HG03442 (cell line): Measurements from ENCODE around the gene GPR85.
"Not testable (repeated sequence)": the region's sequence is repeated elsewhere in the genome, so short reads cannot be mapped to it uniquely, and the experiment has no call there.

Experiments used
- ATAC-seq: cut with Tn5 transposase; IDR thresholded peaks from one replicate; pipeline ENCODE4 v1.9.1; 2021; ENCODE audit warnings: mild to moderate bottlenecking, moderate library complexity; ENCODE audit not compliant: unreplicated experiment

Gene GPR85, protein sequence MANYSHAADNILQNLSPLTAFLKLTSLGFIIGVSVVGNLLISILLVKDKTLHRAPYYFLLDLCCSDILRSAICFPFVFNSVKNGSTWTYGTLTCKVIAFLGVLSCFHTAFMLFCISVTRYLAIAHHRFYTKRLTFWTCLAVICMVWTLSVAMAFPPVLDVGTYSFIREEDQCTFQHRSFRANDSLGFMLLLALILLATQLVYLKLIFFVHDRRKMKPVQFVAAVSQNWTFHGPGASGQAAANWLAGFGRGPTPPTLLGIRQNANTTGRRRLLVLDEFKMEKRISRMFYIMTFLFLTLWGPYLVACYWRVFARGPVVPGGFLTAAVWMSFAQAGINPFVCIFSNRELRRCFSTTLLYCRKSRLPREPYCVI

DNA sequence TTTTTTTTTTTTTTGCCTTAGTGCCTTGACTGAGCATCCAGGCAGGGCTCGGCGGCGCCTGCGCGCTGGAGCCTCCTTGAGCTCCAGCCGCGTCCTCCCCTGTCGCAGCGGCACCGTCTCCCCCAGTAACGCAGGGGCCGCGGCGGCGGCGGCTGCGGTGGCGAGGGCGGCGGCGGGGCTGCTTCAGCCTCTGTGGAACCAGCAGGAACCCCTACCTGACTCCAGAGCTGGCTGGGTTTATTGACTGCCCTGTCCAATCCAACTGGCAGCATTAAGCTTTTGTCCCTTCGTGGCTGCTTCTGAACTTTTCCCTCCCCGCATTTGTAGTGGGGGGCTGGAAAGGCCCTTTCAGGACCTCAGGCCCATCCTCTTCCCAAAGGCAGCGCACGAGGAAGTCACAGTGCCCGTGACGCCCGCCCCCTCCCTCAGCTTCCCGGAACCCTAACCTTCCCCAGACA, at the start of gene GPR85:
Gene GPR85, minus strand, starts transcription at position 397 of the 458 bp plus-strand sequence. CDS start 2,106 bp downstream, outside the sequence.
- peak; percentile 62 for ATAC-seq

DNA sequence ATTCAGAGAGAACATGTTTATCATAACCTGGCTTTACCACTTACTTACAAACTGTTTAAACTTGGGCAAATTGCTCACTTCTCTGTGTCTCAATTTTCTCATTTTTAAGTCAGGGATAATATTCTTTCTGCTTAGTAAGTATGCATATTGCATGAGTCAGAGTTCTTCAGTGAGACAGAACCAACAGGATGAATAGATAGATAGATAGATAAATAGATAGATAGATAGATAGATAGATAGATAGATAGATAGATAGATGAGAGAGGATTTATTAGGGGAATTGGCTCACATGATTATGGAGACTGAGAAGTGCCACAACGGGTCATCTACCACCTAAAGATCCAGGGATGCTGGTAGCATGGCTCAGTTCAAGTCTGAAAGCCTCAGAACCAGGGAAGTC, 47.4 kb upstream of the GPR85 start:
- ATAC-seq: no peak

DNA sequence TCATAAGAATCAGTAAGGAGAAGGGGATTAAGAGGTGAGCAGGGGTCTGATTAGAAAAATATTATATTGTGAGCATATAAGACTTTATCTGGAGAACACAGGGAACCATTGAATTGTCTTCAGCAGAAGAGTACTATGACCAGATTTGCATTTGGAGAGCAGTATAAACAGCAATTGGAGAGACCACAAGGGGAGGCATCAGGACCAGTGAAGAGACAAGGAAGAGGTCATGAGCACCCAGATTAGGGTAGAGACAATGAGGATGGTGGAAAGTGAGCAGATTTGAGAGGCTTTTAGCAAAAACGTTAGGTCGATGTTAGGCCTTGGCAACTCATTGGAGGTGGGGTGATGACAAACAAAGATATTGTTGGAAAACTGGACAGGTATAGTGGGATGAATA, 44.7 kb upstream of the GPR85 start:
- ATAC-seq: no peak

DNA sequence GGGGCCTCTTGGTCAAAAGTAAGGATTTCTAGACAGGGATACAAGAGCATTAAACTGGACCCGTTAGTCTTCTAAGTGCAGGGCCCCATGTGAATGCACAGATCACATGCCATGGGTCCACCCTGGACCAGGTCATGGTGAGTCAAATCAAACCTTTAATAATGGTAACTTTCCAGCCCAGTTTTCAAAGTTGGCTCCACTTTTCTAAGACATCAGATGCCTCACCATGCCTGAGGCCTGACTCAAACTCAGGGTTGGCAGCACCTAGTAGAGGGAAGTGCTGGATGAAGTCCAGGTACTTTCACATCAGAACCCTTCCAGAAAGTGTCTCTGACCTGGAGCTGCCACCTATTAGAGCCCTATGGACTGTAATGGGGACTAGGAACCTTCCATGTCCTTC, 41.4 kb upstream of the GPR85 start:
- ATAC-seq: no peak

DNA sequence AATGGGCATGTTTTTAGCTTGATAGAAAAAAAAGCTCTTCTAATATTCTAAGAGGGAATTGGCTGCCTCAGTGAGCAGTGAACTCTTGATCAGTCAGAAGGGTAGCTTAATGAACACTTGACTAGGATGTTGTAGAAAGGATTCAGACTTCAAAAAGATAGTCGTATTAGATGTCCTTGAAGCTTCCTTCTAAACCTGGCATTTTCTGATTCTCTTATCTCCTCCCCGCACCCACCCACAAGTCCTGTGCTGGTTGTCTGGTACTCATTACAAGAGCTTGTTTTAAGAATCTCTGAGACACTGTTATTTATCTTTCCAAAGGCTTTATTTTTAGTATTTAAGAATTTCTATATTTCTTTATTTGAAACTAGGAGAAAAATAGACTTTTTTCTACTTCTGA, 39.1 kb upstream of the GPR85 start:
- ATAC-seq: no peak

DNA sequence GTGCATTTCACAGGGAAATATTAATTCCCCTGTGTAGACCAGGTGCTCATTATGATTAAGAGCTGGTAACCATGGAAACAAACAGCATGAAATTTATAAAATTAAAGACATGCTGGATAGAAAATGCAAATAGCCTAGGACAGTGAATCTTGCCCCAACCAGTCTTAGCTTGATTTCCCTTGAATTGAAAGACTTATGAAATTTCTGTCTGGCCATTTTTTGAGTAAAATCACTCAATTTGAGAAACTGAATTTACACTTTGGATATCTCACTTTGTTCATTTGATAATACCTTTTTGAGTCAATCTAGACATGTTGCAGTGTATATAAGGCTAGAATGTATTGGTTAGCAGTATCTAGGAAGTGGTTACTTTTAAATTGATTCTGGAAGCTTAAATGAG, 36.1 kb upstream of the GPR85 start:
- ATAC-seq: no peak

DNA sequence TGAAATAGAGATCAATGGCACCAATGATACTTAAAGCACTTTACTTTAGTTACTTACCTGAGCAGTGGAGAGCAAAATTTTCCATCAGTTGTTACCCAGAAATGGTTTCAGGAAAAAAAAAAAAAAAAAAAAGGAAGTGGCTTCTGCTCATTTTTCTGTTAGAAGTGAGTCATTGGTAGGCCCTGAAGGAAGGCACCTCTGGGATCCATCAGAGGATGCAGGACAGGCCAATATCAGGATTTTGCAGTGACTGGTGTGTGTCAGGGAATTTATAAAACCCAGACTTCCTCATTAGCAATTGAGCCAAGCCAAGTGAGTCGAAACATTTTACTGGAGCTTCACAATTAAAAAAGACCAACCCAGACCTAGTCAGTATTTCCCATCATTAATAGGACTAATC, 34.0 kb upstream of the GPR85 start:
- no peak for ATAC-seq

DNA sequence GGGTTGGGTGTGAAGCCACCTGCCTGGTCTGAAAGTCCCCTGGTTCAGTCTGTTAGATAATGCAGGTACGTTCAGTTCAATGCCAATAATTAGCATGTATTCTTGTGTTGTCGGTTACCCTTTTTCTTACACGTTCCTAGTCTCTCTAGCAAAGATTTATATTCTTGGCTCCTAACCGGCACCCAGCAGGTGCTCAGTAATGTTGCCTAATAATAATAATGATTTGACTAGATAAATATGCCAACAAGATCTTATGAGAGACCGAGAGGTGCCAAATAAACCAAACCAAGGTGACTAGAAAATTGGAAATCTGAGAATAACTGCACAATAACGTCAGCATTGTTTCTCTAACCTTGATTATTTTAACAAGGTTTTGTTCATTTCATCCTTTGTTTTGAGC, 32.8 kb upstream of the GPR85 start:
- ATAC-seq: no peak

DNA sequence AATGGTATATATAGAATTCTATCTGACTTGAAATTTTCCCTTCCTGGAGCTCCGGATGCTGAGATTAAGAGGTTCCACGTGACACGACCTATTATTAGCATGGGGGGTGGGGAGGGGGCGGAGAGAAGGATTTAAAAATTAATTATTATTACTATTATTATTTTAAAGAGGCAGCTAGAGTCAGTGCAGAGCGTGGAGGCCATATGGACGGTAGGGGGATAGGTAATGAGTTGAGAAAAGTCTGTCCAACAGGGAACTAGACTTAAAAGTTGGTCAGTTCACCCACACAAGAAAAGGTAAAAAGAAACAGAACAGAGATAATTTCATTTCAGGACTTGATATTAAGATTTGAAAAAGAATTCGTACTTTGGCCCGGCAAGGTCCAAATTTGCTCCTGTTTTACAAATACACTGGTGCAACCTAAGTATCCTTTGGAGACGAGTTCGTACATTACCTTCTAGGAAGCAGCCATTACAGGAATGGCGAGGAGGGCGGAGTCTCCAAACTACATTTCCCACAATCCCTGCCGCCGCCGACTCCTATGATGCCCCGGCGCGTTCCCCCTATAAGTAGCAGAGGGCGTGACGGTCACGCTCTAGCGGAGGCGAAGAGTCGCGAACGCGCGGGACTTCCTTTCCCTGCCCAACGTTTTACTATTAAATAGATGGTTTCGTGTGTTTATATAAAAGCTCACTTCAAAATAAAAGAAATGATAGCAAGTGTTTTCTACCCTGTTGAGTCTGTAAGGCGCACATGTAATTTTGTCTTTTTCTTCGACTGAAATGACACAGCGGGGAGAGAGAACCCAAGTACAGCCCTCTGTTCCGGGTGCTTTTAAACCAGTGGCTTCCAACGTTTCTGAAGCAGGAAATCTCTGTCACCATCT, 31.7 kb upstream of the GPR85 start, which contains the start of gene SMIM30:
Gene SMIM30, minus strand, starts transcription at position 481 of the 886 bp plus-strand sequence. CDS start 976 bp downstream, outside the sequence.
- ATAC-seq: peak; percentile 100

DNA sequence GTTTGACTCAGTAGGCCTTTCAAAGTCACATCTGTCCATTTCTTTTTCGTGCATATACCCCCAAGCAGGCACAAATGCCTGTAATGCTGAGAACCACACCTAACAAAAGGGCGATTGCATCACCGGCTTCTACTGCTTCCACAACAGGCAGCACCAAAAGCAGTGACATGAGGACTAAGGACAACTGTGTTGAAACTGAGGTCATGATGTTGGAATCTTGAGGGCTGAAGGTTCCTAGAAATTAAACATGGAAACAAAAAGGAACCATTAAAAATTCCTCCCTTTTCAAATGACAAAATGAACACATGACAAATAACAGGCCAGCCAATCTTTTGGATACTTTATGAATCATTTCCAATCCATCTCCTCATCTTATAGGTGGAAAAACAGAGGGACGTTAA, 30.7 kb upstream of the GPR85 start:
- not testable (repeated sequence) for ATAC-seq

DNA sequence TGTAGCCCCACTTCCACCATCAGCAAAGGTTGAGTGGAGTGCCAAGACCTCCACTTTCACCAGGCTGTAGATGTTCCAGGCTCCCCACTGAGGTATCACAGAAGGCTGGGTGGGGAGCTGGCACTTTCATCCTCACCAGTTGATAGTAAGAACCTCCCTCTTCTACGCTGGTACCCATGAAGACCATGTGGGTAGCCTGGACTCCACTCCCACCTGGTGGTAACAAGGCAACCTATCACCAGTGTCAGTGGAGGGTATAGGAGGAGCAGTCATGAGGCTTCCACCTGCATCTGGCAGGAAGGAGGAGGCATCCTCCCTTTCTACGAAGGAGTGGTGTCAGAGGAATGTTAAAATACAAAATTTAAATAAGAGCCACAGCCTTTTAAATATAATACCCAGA, 27.3 kb upstream of the GPR85 start:
- no peak for ATAC-seq

DNA sequence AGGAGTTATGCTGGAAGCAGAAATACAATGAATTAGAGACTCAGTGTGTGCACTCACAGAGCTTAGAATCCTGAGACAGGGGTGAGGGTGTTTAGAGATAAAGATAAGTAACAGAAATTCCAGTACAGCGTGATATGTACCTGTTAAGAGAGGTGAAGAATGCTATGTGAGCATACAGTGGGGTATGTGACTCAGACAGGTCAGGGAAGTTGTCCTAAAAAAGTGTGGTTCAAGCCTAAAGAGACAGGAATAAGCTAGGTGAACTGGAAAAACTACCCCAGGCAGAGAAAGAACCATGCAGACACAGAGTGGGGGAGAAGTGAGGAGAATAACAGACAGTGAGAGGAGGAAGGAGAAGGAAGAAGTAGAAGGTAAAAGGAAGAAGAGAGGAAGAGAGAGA, 23.1 kb upstream of the GPR85 start:
- ATAC-seq: no peak

DNA sequence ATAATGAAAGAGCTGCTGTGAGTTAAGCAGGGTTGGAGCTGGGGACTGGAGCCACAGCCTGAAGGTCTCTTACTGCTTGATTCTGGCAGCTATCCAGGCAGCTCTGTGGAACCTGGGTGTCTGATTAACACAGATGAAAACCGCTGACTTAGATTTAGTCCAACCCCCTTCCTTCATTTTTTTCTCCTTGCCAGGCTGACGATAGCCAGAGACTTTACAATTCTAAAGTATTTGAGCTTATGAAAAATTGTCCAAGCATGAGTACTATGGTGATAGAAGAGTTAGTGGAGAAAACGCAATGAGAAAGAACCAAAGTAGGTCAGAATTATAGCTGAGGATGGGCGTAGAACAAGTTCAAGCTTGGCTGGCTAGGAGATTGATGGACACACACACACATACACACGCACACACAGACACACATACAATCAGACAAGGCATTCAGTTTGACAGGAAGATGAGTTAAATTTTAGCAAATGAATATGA, 13.5 kb upstream of the GPR85 start:
- ATAC-seq: no peak

DNA sequence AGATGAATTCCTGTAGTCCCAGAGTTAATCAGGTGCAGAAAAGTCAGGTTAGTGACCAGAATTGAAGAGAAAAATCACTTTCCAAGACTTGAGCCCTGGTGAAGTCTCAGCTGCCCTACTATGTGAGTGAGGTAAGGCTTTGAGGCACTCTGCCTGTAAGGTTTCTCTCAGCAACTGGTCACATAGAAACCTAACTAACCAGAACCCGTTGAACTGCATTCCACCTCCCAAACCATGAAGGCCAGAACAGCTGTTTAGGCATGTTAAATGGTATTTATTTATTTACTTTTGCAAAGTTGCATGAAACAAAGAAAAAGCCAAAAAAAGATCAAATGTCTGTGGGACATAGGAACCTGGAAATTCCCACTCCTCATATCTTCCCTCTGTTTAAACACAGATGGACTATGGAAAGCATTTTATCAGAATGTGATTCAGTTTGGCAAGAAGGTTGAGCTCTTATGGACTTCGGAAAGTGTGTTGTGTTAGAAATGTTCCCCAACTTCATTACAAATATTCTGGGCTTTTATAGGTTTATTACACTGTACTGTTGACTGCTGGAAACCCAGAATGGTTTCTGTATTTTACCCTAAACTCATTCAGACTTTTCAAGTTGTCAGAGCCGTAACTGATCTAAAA, 12.8 kb upstream of the GPR85 start:
- no peak for ATAC-seq

DNA sequence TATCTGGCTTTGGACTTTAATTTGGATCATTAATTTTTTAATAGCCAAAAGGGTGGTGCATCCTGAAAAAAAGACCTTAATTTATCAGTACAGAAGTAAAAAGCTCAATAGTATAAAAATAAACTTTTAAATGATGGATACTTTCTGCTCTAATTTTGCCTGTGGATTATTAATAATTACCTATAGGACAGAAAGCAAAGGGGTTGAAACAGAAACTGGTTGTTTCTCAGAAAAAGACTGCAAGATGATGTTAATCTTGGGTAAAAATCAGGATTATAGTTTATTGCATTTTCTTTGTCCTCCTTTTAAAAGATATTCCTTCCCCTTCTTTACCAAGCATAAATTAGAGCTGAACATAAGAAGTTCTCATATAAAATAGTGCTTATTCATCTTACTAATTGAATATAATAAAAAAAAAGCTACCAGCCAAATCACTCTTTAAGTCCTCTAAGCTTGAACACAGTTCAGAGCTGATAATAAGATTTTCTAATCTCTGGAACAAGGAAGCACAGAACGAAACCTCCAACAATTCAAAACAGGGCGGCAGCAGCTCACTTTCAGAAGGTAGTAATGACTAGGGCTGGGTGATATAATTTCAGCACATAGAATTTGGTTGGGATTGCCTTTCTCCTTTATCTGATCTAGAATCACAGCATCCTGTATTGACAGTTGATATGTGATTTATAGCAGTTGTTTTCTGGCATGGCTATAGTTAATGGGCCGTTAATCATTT, 8.1 kb upstream of the GPR85 start:
- ATAC-seq: no peak

DNA sequence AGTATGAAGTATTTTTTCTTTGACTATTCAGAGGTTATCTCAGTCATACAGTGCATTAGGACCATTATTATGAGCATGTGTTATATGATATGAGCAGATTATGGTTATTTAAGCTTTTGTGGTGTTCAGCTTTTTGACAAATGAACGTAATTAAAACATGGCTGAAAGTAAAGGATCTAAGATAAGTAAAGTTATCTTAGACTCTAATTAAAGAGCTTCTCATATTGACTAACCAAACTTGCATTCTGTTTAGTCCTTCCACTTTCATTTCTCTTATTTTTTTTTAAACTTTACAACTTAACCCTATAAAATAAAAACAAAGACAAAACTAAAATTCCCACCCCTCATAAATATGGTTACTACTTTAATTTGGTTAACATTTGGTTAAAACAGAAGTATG, 6.9 kb upstream of the GPR85 start:
- no peak for ATAC-seq

DNA sequence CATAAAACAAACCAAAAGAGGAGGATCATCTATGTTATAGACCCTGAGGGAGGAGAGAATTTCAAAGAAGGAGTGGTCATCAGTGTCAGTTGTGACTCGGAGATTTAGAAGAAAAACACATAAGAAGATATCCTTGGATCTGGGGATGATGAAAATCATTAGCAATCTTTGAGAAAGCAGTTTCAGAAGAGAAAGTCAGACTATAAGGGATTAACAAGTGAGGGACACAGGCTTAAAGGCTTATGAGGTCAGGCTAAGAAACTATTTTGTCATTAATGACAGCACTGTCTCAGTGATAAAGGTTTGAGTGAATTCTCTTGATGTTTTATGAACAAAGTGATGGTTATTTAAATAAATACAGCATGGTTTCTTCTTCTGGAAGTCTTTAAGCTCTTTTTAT, 6.1 kb upstream of the GPR85 start:
- no peak for ATAC-seq

DNA sequence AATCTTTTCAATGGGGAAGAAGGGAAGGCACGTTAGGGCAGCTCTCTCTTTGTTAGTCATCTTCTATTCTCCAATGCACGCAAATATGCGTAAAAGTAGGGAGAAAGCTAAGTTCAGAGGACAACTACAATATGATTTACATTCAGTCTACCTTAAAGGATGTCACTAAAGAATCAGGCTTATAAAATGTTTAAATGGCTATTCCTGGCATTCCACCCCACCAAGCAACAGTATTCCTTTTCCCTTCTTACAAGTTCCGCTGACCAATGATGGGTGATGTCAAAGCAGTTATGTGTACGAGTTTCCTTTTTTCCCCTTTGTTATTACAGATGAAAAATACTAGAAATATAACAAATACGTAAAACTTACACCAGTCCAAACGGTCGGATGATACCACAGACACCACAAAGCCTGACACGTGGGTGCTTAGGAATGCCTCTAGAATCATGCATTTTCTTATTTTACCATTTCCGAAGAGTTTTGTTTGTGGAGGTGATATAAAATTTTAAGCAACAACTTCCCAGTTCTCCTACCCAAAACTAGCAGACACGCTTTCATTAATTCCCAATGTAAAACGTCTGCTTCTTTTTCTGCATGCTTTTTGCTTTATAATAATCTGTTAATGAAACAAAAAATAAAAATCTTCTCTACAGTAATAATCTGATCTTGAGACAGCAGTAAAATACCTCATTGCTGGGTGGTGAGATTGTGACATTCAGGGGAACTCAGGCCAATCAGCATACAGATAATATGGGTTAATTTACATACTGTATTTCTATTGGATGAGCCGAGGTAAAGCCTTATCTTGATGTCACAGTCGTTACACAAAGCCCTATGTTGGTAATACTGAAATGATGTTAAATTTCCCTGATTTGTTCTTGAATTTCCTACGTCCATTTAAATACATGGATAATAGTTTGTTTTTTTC, 708 bp upstream of the GPR85 start:
- no peak for ATAC-seq

DNA sequence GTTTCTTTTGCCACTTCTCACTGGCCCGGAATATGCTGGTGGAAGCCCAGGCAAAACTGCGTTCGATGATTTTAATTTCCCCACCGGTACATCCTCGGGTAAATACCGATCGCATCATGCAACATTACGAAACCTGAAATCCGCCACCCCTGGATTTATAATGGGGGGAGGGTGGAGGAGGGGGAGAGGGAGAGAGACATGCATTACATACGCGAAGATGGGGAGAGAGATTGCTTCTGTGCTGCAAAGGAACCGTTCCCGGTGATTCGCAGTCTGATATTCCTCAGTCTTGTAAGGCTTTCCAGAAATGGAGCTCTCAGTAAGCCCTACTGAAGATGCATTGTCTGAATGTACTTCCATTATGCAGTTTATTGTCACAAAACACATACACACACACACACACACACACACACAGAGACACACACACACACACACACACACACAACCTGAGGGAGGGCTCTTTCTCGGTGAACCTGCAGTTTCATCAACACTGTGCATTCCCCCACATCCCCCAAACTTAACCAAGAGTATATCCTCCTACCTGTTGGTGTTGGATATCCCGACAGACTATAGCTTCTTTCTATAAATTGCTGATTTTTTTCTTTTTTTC, 741 bp downstream of the GPR85 start:
- ATAC-seq: no peak
